Muscle of back (tissue), 11 donors: Measurements from ENCODE around the gene PDCL2. TPM values are rescaled to one million over a fixed set of nuclear protein-coding genes. Genes with fewer than 3 reads are reported as not detected.
A peak's percentile ranks its signal among the peaks of the same experiment; 100 is the strongest.
"Not testable (repeated sequence)": the region's sequence is repeated elsewhere in the genome, so short reads cannot be mapped to it uniquely, and the experiment has no call there.

ENCODE experiments used
- DNase-seq, 3 donors: peaks; one replicate each; pipeline versions ENCODE4 v3.0.0 to v3.0.0-alpha.2; 2013
- polyA plus RNA-seq, 10 donors: library from polyadenylated mRNA; unstranded; fragments of 120-200 nt; gene quantifications; one replicate each; pipeline ENCODE4 v1.2.1, GENCODE V29; 2013; ENCODE audit not compliant: insufficient read length in 10 of 10

The PDCL2 gene
- polyA plus RNA-seq, 10 donors = not detected

DNA sequence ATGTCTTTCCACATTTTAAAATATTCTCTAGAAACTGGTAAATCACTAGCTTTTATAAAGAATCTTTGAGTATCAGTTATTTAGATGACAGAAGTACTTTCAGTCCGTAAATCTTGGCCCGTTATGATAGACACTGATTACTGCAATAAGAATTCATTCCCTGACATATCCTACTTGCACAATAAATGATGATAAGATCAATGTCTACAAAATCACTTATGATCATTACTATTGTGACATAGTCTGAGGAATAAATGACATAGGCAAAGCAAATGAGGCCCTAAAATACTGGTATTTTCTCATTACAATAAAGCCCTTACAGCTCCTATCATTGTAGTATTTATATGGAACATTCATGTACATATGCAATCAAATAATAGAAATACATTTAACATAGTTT is 6.6 kb upstream of the PDCL2 start:
- no peak for DNase-seq

DNA sequence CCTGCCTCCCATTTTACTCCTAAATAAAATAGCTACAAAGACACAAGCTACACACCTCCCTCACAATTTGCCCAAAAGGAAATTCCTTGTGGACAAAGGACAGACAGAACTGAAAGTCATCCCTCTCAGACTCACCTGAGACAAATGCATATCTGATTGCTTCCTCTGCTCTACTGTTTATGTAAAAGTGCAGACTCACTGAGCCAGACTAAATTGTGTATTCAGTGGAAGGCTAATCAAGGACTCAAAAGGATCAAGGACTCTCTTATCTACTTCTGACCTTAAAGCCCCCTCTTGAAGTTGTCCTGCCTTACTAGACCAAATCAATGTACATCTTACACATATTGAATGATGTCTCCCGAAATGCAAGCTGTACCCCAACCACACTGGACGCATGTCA is 3.9 kb downstream of the PDCL2 start:
- DNase-seq = no peak

DNA sequence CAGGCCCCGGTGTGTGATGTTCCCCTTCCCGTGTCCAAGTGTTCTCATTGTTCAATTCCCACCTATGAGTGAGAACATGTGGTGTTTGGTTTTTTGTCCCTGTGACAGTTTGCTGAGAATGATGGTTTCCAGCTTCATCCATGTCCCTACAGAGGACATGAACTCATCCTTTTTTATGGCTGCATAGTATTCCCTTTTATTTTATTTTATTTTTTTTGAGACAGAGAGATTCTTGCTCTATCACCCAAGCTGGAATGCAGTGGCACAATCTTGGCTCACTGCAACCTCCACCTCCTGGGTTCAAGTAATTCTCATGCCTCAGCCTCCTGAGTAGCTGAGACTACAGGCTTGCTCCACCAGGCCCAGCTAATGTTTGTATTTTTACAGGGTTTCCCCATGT is 9.3 kb downstream of the PDCL2 start:
- not testable (repeated sequence) for DNase-seq

DNA sequence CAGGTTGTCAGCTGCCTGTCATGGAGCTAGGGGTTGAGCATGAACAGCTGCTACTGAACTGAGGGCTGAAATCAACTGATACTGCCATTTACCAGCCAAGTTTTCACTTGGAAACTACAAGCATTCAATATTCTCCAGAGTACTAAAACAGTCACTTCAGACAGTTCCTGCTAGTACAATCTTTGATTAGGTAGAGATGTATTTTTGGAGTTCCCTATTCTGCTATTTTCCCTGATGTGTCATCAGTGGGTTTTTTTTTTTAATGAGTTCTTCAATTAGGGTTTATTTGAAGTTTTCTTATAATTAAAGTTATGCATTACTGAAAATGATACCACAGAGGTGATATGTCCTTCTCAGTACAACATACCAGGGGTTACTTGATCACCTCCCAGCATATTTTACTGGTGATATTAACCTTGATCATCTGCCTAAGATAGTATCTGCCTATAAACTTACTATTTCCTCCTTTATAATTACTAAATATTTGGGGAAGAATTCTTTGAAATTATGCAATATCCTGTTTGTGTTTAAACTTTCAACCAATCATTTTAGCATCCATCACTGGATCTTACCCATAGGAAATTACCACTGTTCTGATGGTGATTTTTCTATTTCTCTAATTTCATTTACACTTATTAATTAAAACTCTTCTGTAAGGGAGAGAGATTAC is 13.6 kb downstream of the PDCL2 start:
- DNase-seq = no peak

DNA sequence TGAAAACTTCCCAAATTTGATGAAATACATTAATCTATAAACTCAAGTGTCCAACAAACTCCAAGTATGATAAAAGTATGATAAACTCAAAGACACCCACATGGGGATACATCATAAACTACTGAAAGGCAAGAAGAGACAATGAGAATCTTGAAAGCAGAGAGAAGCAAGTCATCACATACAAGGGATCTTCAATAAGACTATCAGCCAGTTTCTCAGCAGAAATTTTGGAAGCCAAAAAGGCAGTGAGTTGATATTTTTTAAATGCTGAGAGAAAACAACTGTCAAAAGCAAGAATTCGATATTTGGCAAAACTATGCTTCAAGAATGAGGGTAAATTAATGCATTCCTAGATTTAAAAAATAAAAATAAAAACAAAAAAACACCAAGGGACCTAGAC is 16.5 kb downstream of the PDCL2 start:
- DNase-seq = no peak

DNA sequence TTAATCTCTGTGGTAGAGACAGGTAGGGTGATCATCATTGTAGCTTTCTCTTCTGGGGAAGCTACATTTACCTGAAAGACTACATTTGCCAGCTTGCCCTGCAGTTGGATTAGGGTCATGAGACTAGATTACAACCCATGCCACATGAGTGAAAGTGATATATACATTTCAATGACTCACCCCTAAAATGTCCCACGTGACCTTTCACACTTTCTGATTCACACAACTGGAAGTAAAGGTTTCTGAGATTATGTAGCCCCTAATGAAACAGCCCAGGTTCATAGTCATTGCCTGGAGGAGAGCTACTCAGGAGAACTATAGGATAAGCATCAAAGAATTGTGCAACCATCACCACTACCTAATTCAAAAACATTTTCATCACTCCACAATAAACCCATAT is 17.8 kb downstream of the PDCL2 start:
- no peak for DNase-seq

DNA sequence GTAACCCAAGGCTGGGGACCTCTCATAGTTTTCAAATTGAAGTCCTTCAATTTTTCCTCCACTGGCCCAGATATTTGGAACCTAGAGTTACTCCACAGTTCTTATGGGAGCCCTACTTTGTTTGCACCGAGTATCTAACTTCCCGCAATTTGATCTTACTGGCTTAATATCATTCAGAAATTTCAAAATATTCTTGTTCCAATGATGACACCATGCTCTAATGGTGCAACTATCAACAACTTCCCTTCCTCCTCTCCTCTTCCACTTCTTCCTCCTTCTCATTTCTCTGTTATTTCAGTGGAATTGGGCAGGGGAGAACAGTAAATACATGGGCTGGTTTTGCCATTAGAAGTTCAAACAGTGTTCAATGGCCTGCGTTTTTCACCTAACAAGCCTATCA is 20.2 kb downstream of the PDCL2 start:
- DNase-seq = no peak

DNA sequence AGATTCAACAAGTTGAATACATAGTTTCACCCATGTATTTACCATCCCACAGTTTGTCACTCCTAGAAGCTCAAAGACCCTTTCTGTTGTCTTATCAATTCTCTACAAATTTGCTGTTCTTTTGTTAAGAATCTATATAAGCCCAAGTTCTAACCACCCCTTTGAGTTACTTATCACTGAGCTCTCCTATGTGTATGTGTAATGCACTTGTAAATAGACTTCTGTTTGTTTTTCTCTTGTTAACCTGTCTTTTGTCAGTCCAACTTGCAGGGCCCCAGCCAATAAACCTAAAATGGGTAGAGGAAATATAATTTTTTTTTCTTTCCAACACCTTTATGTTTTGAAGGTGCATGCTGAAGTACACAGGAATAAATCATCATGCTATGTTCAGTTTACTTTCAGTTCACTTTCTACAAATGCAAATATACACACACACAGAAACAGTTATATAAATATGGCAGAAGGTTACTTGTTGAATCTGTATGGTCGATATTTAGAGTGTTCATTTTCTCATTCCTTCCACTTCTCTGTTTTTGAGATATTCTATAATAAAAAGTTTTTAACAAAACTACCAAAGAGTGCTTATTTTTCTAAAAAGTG is 23.0 kb downstream of the PDCL2 start:
- no peak for DNase-seq

DNA sequence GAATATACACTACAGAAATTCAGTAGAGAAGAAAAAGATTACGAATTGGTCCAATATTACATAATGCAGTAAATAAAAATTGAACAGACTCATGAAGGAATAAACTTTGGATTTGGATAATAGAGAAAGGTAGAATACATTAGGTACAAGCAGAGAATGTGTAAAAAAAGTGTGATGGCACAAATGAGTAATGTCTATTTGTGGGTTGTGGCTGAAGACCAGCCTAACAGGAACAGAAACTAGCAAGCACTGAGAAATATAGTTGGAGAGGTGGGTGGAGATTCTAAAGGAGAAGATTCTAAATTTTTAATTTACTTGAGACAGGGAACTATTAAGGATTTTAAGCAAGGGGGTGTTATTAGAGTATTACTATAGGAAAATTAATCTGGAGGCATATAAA is 30.2 kb downstream of the PDCL2 start:
- DNase-seq = peak in 1 of 3 donors; percentile 19

DNA sequence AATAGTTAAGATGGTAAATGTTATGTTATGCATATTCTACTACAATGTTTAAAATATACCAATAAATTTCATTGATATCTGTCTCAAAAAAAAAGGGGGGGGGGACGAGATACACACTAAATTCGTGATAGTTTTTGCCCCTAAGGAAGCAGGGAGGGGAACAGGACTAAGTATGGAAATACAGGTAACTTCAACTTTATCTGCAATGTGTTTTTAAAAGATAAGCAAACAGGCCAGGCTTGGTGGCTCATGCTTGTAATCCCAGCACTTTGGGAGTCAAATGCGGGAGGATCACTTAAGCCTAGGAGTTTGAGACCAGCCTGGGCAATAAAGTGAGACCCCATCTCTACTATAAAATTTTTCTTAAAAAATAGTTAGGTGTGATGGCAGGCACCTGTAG is 31.9 kb downstream of the PDCL2 start:
- no peak for DNase-seq

DNA sequence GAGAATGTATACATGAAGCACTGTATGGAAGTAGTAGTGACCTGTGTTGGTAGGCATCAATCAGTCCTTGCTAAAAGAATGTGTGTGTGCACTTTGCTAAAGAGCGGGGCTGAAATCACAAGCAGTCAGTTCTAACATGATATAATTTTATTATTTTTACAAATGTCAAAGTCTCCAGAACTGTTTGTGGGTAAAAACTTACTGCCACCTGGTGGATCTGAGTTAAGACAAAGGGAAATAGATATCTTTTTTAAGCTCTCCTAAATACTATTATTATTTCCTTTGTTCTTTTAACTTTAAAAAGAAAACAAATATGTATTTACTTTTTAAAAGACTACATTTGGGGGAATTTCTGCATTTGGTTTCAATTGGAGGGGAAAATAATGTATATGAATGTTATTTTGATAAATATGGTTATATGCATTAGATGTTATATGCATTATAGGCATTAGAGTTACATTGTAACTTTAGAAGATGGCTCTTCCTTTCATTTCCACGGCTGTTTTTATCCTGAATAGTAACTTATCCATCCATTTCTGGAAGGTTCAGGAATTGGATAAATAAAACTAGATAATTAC is 37.5 kb downstream of the PDCL2 start:
- peak in 2 of 3 donors; percentile 28 to 61 for DNase-seq

DNA sequence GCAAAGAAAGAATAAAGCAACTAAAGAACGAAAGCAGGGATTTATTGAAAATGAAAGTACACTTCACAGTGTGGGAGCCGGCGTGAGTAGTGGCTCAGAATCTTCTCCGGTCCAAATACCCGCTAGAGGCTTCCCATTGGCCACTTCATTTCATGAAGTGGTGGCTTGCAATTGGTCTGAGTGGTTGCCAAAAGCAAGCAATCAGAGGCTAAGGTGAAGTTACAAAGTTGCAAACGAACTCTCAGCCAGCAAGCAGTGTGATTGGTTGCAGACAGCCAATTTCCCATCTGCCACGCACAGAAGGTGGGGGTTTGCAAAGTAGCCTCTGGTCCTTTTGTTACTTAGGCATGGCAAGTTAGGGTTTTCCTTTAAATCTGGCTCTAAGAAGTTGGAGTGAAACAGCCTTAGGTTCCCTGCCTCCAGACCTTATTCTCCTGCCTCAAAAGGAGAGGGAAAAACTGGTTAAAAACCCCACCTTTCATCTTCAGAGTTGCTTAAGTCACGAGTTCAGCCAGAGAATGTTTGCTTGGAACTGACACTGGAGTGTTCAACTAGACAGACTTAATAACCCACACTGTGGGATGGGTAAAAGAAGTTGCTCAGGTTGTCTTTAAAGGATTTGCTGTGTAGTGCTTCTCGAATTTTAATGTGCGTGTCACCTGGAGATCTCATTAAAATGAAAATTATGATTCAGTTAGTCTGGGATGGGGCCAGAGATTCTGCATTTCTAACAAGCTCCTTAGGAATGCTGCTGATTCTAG is 38.4 kb downstream of the PDCL2 start:
- DNase-seq = peak in 2 of 3 donors; percentile 44 to 55

DNA sequence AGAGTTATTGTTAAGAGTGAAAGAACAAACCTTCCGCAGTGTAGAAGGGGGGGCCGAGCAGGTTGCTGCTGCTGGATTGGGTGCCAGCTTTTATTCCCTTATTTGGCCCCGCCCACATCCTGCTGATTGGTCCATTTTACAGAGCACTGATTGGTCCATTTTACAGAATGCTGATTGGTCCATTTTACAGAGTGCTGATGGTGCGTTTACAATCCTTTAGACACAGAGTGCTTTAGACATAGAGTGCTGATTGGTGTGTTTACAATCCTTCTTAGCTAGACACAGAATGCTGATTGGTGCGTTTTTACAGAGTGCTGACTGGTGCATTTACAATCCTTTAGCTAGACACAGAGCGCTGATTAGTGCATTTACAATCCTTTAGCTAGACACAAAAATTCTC is 40.1 kb downstream of the PDCL2 start:
- DNase-seq = not testable (repeated sequence)

DNA sequence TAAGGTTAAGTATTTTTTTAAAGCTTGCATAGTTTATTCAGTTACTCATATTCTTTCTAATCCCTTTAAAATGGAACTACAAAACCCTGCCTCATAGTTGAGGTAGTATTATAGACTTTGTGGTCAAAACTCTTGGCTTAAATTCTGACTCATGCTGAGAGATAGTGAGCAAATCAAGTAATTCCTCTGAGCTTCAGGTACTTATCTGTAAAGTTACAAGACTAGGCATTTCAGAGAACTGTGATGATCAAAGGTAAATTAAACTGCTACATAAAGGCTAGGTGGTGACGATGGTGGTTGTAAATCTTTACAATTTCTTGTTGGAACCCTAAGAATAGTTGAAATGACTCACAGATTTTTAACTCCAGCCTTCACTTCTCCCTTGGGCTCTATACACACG is 42.2 kb downstream of the PDCL2 start:
- DNase-seq = peak in 1 of 3 donors; percentile 69

DNA sequence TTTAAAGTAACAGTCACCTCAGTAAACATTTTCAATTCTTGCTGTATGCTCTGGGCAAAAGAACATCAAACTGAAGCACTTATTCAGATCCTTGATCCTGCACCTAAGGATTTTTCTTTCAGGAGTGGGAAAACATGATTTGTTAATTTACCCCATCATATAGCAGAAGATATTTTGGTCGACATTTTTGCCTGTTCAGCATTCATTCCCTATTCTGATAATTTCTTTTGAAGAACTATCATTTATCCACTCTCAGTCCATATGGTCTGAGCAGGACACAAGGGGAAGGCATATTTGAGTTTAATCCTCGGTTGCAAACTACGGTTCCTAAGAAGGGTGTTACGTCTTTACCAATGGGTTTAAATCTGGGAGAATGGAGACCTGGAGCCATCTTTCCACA is 44.1 kb downstream of the PDCL2 start:
- peak in 1 of 3 donors; percentile 5 for DNase-seq

DNA sequence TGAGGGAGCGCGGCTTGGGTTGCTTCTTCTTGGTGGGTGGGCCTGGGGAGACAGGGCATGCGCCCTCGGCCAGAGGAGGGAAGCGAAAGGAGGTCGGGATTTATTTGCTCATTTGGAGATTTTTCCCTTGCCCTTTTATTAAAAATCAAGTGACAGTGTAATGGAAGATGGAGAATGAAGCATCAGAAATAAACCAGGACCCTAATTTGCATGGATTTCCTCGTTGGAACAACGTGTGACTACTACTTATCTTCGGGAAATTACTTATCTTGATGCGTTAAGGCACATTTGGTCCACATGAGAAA is 44.6 kb downstream of the PDCL2 start:
- peak in 1 of 3 donors; percentile 71 for DNase-seq

DNA sequence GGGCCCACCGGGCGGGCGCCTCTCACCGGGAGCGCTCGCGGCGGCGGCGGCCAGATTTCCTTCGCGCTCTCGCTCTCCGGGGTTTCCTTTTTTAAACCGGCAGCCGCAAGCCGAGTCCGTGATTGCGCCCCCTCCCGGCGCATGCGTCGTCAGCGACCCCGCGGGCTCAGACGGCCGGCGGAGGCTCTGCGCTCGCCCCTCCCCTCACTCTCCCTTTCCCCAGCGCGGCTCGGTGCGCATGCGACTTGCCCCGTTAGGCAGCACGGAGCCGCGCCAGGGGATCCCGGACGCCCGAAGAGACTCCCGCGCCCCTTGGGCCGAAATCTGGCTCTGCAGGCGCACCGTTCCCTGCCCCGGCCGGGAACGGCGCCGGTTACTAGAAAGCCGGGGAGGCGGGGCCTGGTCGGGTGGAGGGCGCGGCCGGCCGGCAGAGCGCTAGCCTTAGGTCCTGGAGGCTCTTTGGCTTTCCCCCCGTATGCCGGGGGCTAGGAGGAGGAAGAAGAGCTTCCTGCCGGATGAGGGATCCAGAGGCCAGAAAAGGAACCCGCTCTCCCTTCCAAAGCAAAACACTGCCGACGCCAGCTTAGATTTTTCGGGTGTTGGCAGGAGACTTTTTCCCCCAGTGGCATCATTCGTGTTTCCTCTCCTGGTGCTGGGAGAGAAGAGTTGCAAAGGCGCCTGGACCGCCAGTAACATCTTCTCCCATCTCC is 45.1 kb downstream of the PDCL2 start, which contains the start of gene CLOCK:
Gene CLOCK (minus strand): TSS at position 154 of the 710 bp plus-strand sequence. CDS start 64,124 bp downstream, outside the sequence.
- peak; percentile 88 to 98 (median 93) for DNase-seq

DNA sequence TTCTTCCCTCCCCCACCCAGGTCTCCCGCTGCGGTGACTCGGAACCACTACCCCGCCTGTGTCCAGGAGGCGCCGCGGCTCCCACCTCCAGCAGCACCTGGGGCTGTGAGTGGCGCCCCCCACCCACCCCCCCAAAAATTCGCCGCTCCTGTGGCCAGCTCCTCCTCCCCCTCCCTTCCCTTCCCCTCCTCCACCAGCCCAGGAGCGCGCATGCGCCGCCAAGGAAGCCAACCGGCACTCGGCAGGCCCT is 45.6 kb downstream of the PDCL2 start:
- DNase-seq = no peak

DNA sequence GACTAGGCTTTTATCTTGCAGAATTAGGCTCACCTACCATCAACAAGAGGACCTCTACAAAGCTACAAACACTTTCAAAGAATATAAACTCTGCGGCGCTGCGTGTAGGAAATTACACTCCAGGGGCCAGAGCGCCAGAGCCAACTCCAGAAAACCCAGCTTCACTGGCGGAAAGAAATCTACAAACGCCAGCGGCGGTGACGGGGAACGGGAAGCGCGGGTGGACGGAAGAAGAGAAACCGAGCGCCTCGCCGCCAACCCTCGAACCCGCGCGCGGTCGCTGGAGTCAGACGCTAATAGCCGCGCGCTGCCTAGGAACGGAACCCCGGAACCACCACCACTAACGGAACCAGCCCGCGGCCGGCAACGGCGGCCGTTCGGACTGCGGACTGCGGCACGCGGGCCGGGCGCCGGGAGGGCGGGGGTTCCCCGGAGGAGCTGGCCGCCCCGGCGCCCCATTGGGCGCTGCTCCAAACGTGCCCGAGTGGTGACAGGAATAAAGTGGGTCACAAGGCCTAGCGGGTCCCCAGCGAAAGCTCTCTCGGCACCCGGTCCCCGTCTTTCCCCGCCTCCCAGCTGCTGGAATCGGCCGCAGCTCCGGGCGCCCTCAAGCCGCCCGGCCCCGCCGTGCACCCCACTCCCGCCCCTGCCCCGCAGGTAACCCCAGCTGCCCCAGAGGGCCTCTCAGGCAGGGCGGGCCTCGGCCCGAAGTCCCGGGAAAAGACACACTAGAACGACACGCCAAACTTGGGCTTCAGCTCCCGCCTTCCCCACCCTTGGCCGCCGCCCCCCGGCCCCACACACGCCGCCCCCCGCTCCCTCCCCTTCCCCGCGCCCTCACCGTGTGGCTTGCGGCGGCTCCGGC is 46.2 kb downstream of the PDCL2 start:
- peak; percentile 67 to 92 (median 82) for DNase-seq

DNA sequence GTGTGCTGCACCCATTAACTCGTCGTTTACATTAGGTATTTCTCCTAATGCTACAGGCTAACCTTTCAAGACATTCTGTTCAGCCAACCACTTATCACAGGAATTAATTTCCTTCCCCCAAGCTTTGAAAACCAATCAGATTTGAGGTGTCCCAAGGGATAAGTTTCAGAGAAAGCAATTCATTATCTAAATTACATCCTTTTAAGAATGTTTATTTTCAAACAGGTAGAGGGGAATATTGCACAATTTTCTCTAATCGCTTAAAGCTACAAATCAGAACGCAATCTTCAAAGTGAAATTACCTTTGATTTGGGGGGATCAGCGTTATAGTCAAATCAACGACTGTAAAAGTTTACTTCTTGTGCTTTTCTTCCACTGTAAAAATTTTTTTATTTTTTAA is 46.9 kb downstream of the PDCL2 start:
- DNase-seq = peak in 1 of 3 donors; percentile 26

DNA sequence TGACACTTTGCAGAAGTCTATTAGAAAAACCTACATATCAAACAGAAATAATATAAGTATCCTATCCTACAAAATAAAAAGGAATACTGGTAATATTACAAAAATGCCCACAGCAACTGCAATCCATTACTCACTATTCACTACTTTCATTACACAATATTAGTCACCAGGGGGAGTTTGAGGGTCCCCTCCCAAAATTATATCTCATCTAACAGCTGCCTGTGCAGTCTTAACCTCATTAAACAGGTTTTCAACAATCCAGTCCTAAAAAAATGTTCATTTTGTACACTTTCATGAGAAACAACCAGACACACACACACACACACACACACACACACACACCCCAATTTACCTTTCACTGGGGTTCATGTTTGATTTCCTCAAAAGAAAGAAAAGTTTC is 48.2 kb downstream of the PDCL2 start:
- peak in 1 of 3 donors; percentile 12 for DNase-seq
